Endodermal cell (in vitro differentiated cells): Measurements from ENCODE around the gene GPR161. TPM values are rescaled to one million over a fixed set of nuclear protein-coding genes. Genes with fewer than 3 reads are reported as not detected.

Experiments used
- DNase-seq: peaks from one replicate; pipeline ENCODE4 v3.0.0-alpha.2; 2017
- H3K27ac ChIP-seq: 2 replicates; pipeline ENCODE4 v1.5.1; 2013; ENCODE audit warnings: mild to moderate bottlenecking, low read depth, low read length, moderate library complexity
- H3K27me3 ChIP-seq: 2 replicates; pipeline ENCODE4 v1.6.1; 2013; ENCODE audit warnings: mild to moderate bottlenecking, low read length, moderate library complexity; ENCODE audit not compliant: insufficient read depth, control insufficient read depth, poor library complexity, severe bottlenecking
- H3K36me3 ChIP-seq: 2 replicates; pipeline ENCODE4 v1.7.0; 2013; ENCODE audit warnings: mild to moderate bottlenecking, low read length, moderate library complexity; ENCODE audit not compliant: control insufficient read depth, insufficient read depth
- H3K4me1 ChIP-seq: one replicate; pipeline ENCODE4 v1.7.0; 2013; ENCODE audit warnings: low read length; ENCODE audit not compliant: control insufficient read depth, insufficient read depth
- H3K4me3 ChIP-seq: 2 replicates; pipeline ENCODE4 v1.5.1; 2013; ENCODE audit warnings: mild to moderate bottlenecking, low read length, moderate library complexity
- H3K9ac ChIP-seq: 2 replicates; pipeline ENCODE4 v1.6.1; 2013; ENCODE audit warnings: mild to moderate bottlenecking, low read length, moderate library complexity; ENCODE audit not compliant: poor library complexity, severe bottlenecking; ENCODE audit errors: extremely low read depth
- H3K9me3 ChIP-seq: 2 replicates; pipeline ENCODE4 v1.6.1; 2013; ENCODE audit warnings: mild to moderate bottlenecking, low read length, moderate library complexity; ENCODE audit not compliant: control insufficient read depth
- H3K27ac Mint-ChIP-seq: 2 replicates; pipeline ENCODE4 v1.8.0; 2020; ENCODE audit warnings: mixed read lengths
- H3K27me3 Mint-ChIP-seq: 2 replicates; pipeline ENCODE4 v1.8.0; 2021; ENCODE audit warnings: mild to moderate bottlenecking, mixed read lengths; ENCODE audit not compliant: insufficient read depth
- H3K36me3 Mint-ChIP-seq: 2 replicates; pipeline ENCODE4 v1.8.0; 2020; ENCODE audit warnings: low read depth, mixed read lengths
- H3K4me1 Mint-ChIP-seq: 2 replicates; pipeline ENCODE4 v1.8.0; 2020; ENCODE audit warnings: mixed read lengths
- H3K4me3 Mint-ChIP-seq: 2 replicates; pipeline ENCODE4 v1.8.0; 2020; ENCODE audit warnings: mild to moderate bottlenecking, moderate library complexity, mixed read lengths
- H3K9me3 Mint-ChIP-seq: 2 replicates; pipeline ENCODE4 v1.8.0; 2020; ENCODE audit warnings: mild to moderate bottlenecking, mixed read lengths
- WGBS, 2 experiments: methylation state at CpG; one replicate each; pipeline versions ENCODE4 v1.1.5 to v1.1.7; 2013; ENCODE audit warnings: missing lambda C conversion rate in 2 of 2, mixed read lengths in 1 of 2; ENCODE audit not compliant: insufficient coverage in 1 of 2, insufficient read length in 1 of 2; 5-methylcytosine and 5-hydroxymethylcytosine counted together
- total RNA-seq, 2 donors: library from RNA; stranded (reverse); fragmentation: NEBNext Ultra II Directional in 1 of 2; extraction: Animal tissue kit (Norgen Biotek cat#: 25700) in 1 of 2; gene quantifications; 2 replicates in 1 of 2; 3 replicates in 1 of 2; pipeline ENCODE4 v1.2.1, GENCODE V29; 2021
- TF ChIP-seq, protein P1 (sequence below): fragments of 200-600 bp; sonication (generic); conservative IDR thresholded peaks from 2 replicates; pipeline ENCODE4 v1.5.0; 2021; ENCODE audit warnings: antibody characterized with exemption, mild to moderate bottlenecking

Gene GPR161
- total RNA-seq, 2 donors from 2014 or later = 24.0 to 26.6 TPM

DNA sequence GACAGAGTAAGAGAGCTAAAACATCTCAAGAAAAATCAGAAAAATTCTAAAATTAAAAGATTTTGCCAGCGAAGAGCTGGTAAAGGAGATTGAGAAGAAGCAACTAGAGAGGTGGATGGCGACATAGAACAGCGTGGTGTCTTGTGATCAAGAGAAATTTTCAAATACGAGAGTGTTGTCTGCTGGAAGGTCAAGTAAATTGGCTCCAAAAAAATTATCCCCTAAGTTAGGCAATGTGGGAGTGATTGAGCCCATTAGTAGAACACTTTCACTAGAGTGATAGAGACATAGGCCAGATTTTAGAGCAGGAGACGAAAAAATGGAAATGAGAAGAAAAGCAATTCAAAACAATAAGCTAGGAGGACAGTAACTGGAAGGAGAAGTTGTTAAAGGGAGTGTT, 105.5 kb downstream of the GPR161 start:
- no peak overlapping the region for H3K4me3 ChIP-seq
- no peak overlapping the region for H3K27ac ChIP-seq
- TF ChIP-seq, protein P1, sequence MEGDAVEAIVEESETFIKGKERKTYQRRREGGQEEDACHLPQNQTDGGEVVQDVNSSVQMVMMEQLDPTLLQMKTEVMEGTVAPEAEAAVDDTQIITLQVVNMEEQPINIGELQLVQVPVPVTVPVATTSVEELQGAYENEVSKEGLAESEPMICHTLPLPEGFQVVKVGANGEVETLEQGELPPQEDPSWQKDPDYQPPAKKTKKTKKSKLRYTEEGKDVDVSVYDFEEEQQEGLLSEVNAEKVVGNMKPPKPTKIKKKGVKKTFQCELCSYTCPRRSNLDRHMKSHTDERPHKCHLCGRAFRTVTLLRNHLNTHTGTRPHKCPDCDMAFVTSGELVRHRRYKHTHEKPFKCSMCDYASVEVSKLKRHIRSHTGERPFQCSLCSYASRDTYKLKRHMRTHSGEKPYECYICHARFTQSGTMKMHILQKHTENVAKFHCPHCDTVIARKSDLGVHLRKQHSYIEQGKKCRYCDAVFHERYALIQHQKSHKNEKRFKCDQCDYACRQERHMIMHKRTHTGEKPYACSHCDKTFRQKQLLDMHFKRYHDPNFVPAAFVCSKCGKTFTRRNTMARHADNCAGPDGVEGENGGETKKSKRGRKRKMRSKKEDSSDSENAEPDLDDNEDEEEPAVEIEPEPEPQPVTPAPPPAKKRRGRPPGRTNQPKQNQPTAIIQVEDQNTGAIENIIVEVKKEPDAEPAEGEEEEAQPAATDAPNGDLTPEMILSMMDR = no peak
- Mint-ChIP-seq H3K36me3 (peaks cover 11% of the 10 kb centered on the region), H3K4me1 (no peaks in the 10 kb centered on the region), H3K27ac (no peak overlapping the region), H3K27me3 (no peaks in the 10 kb centered on the region), H3K4me3 (no peak overlapping the region), H3K9me3 (no peaks in the 10 kb centered on the region)
- H3K9ac ChIP-seq = no peak overlapping the region
- H3K4me1 ChIP-seq = no peaks in the 10 kb centered on the region
- no peaks in the 10 kb centered on the region for H3K27me3 ChIP-seq
- H3K9me3 ChIP-seq = no peaks in the 10 kb centered on the region
- no peak for DNase-seq
- WGBS, 2 experiments = 95 to 100% methylated on average over 5 of the region's 5 CpGs
- peaks cover 66% of the 10 kb centered on the region for H3K36me3 ChIP-seq

Other genes with a start within 250 kb of the GPR161 start
- gene ADCY10, start 222.8 kb downstream of the GPR161 start, total RNA-seq = under 1 TPM in 1 of 2 donors, not detected in 1; 0.13 TPM
- 10 to 100 TPM; 21.4 to 32.3 TPM for gene DCAF6, start 200.2 kb downstream of the GPR161 start, total RNA-seq
- 10 to 100 TPM; 30.7 to 42.5 TPM for gene MPC2, start 199.9 kb downstream of the GPR161 start, total RNA-seq
- gene TIPRL, start 42.0 kb upstream of the GPR161 start, total RNA-seq = 10 to 100 TPM; 29.3 to 30.9 TPM
- 10 to 100 TPM; 32.5 to 34.3 TPM for gene SFT2D2, start 89.1 kb upstream of the GPR161 start, total RNA-seq
- gene TBX19, start 143.9 kb upstream of the GPR161 start, total RNA-seq = 1 to 10 TPM; 2.2 to 2.5 TPM